HG03280 (cell line): Measurements from ENCODE around the gene KCNIP2.
"Not testable (repeated sequence)": the region's sequence is repeated elsewhere in the genome, so short reads cannot be mapped to it uniquely, and the experiment has no call there.

ENCODE experiments used
- ATAC-seq: cut with Tn5 transposase; IDR thresholded peaks from one replicate; pipeline ENCODE4 v1.9.1; 2021; ENCODE audit warnings: mild to moderate bottlenecking, moderate library complexity; ENCODE audit not compliant: unreplicated experiment

The KCNIP2 gene

GRCh38 chr10:101829561-101830315 lies 13.9 kb downstream of the KCNIP2 start:
- ATAC-seq: peak; percentile 22

- ATAC-seq: no peak
Measured at GRCh38 chr10:101828766-101829551, 14.6 kb downstream of the KCNIP2 start.

- ATAC-seq: no peak
Measured at GRCh38 chr10:101827919-101828600, 15.5 kb downstream of the KCNIP2 start.

- no peak for ATAC-seq
Measured at GRCh38 chr10:101826852-101827434, 16.7 kb downstream of the KCNIP2 start.

- no peak for ATAC-seq
Measured at GRCh38 chr10:101824736-101825135, 18.9 kb downstream of the KCNIP2 start.

- ATAC-seq: peak; percentile 24
Measured at GRCh38 chr10:101818872-101819633, 24.5 kb downstream of the KCNIP2 start.

- peak; percentile 89 for ATAC-seq
Measured at GRCh38 chr10:101818119-101818871, 25.3 kb downstream of the KCNIP2 start, which contains the start of gene OGA. TSS of gene OGA (minus strand) at chr10:101818444. CDS start at chr10:101818022, 422 bp downstream.

GRCh38 chr10:101817337-101818118 lies 26.1 kb downstream of the KCNIP2 start:
- peak; percentile 9 for ATAC-seq

- ATAC-seq: no peak
Measured at GRCh38 chr10:101816913-101817336, 26.7 kb downstream of the KCNIP2 start.

- no peak for ATAC-seq
Measured at GRCh38 chr10:101816376-101816775, 27.2 kb downstream of the KCNIP2 start.

- no peak for ATAC-seq
Measured at GRCh38 chr10:101814466-101815071, 29.0 kb downstream of the KCNIP2 start.

GRCh38 chr10:101812606-101813005 lies 31.0 kb downstream of the KCNIP2 start:
- ATAC-seq: no peak

- ATAC-seq: no peak
Measured at GRCh38 chr10:101807158-101807557, 36.4 kb downstream of the KCNIP2 start.

- ATAC-seq: no peak
Measured at GRCh38 chr10:101803511-101803910, 40.1 kb downstream of the KCNIP2 start.

- no peak for ATAC-seq
Measured at GRCh38 chr10:101797403-101798059, 46.1 kb downstream of the KCNIP2 start.

- ATAC-seq: no peak
Measured at GRCh38 chr10:101793526-101793925, 50.1 kb downstream of the KCNIP2 start.

- ATAC-seq: no peak
Measured at GRCh38 chr10:101789686-101790085, 53.9 kb downstream of the KCNIP2 start.

- not testable (repeated sequence) for ATAC-seq
Measured at GRCh38 chr10:101789231-101789630, 54.4 kb downstream of the KCNIP2 start.
